Urinary bladder (tissue), 4 donors: ENCODE results near the gene MMP25. TPM values are rescaled to one million over a fixed set of nuclear protein-coding genes. Genes with fewer than 3 reads are reported as not detected.
"Not testable (repeated sequence)": the region's sequence is repeated elsewhere in the genome, so short reads cannot be mapped to it uniquely, and the experiment has no call there.

Experiments
- DNase-seq: peaks from one replicate; pipeline ENCODE4 v3.0.0-alpha.2; 2015; ENCODE audit errors: extremely low spot score
- H3K27ac ChIP-seq: one replicate; pipeline ENCODE4 v1.5.1; 2013; ENCODE audit warnings: low read depth, mild to moderate bottlenecking, moderate library complexity
- H3K36me3 ChIP-seq: one replicate; pipeline ENCODE4 v1.6.1; 2013; ENCODE audit warnings: mild to moderate bottlenecking, moderate library complexity; ENCODE audit not compliant: insufficient read depth
- H3K4me1 ChIP-seq: one replicate; pipeline ENCODE4 v1.6.1; 2013; ENCODE audit warnings: mild to moderate bottlenecking, moderate library complexity; ENCODE audit not compliant: insufficient read depth
- H3K4me3 ChIP-seq: one replicate; pipeline ENCODE4 v1.5.1; 2013; ENCODE audit warnings: low read depth, low read length
- WGBS: extraction: QIAGEN DNeasy Blood & Tissue Kit; methylation state at CpG from one replicate; pipeline ENCODE4 v1.1.7; 2013; 5-methylcytosine and 5-hydroxymethylcytosine counted together
- polyA plus RNA-seq: library from polyadenylated mRNA; stranded (reverse); fragments of 200-250 nt; gene quantifications from one replicate; pipeline ENCODE4 v1.2.3, GENCODE V29; 2013
- total RNA-seq: library from RNA; depleted of rRNA; stranded (reverse); fragments of >200 nt; gene quantifications from one replicate; pipeline ENCODE4 v1.2.3, GENCODE V29; 2014
- donor health status: healthy with polysubstance abuse.
- donor health status: healthy.

The MMP25 gene
- total and polyA plus RNA-seq, 2 donors = 0.32 to 0.82 TPM

GRCh38 chr16:3059723-3060242, 13.4 kb downstream of the MMP25 start:
- H3K4me1 ChIP-seq = no peaks in the 10 kb centered on the region
- 60% methylated on average over 9 of the region's 9 CpGs for WGBS
- no peaks in the 10 kb centered on the region for H3K36me3 ChIP-seq
- H3K27ac ChIP-seq = no peak overlapping the region
- H3K4me3 ChIP-seq = peak overlapping the region; percentile 89
- DNase-seq = no peak

- 64% methylated on average over 14 of the region's 14 CpGs for WGBS
- H3K4me3 ChIP-seq = no peak overlapping the region
Observed at GRCh38 chr16:3060339-3061127, 14.2 kb downstream of the MMP25 start.

DNA sequence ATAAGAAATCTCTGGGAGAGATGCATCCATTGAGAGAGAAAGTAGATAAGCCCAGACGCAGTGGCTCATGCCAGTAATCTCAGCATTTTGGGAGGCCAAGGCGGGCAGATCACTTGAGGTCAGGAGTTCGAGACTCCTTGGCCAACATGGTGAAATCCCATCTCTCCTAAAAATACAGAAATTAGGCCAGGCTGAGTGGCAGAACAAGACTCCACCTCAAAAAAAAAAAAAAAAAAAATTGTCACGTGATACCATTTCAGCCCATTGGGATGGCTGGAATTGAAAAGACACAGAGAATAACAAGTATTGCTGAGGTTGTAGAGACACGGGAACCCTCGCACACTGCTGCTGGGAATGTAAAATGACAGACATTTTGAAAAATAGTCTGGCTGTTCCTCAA, 16.2 kb downstream of the MMP25 start:
- no peak for DNase-seq
- Histone ChIP-seq H3K4me3 (no peak overlapping the region), H3K36me3 (no peaks in the 10 kb centered on the region), H3K4me1 (peaks cover 2% of the 10 kb centered on the region), H3K27ac (no peak overlapping the region)
- WGBS = 84% methylated on average over 6 of the region's 6 CpGs

More at GRCh38 chr16:3060339-3061127, 14.2 kb downstream of the MMP25 start:
- DNase-seq = no peak
- H3K27ac ChIP-seq = no peak overlapping the region
- H3K36me3 ChIP-seq = no peaks in the 10 kb centered on the region
- peaks cover 2% of the 10 kb centered on the region for H3K4me1 ChIP-seq

- WGBS = 92% methylated on average over 8 of the region's 8 CpGs
- no peak for DNase-seq
Observed at GRCh38 chr16:3063625-3064386, 17.4 kb downstream of the MMP25 start.

DNA sequence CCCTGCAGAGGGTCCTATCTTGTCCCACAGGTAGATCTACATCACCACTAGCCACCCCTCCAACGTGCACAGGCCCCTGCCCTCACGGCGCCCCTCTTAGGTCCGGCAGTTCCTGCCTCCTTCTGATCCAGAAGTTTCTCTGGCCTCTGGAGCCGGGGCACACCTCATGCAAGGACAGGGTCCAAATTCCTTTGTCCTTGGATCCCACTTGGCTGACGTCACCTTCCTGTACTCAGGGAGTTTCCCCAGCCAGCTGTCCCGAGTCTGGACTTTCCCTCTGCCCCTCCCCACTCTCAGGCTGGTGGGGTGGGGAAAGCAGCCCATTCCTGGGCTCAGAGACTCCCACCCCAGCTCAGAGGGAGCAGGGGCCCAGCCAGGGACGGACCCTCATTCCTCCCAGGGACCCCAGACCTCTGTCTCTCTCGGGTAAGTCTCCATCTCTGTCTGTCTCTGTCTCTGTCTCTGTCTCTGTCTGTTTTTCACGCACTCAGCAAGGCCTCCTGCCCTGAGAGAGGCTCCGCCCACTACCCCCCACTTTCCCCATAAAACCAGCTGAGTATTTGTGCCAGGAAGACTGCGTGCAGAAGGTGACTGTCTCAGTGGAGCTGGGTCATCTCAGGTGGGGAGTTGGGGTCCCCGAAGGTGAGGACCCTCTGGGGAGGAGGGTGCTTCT, 18.8 kb downstream of the MMP25 start, which contains the start of gene IL32:
Gene IL32, plus strand, starts transcription at position 572 of the 673 bp plus-strand sequence. CDS start 172 bp downstream, outside the sequence.
- WGBS = 49% methylated on average over 13 of the region's 13 CpGs
- Histone ChIP-seq H3K4me1 (peaks cover 2% of the 10 kb centered on the region), H3K4me3 (peak within 1 kb of the TSS; percentile 33), H3K36me3 (no peaks in the 10 kb centered on the region), H3K27ac (no peak within 1 kb of the TSS)
- no peak for DNase-seq

More at GRCh38 chr16:3063625-3064386, 17.4 kb downstream of the MMP25 start:
- no peak overlapping the region for H3K27ac ChIP-seq
- H3K36me3 ChIP-seq = no peaks in the 10 kb centered on the region
- peaks cover 2% of the 10 kb centered on the region for H3K4me1 ChIP-seq
- no peak overlapping the region for H3K4me3 ChIP-seq

GRCh38 chr16:3065742-3066439, 19.5 kb downstream of the MMP25 start:
- 78% methylated on average over 26 of the region's 26 CpGs for WGBS
- H3K27ac ChIP-seq = no peak overlapping the region
- H3K4me3 ChIP-seq = peak overlapping the region; percentile 33
- no peaks in the 10 kb centered on the region for H3K36me3 ChIP-seq
- no peak for DNase-seq
- peaks cover 2% of the 10 kb centered on the region for H3K4me1 ChIP-seq

GRCh38 chr16:3066440-3066748, 20.0 kb downstream of the MMP25 start:
- Histone ChIP-seq H3K36me3 (no peaks in the 10 kb centered on the region), H3K4me3 (peak overlapping the region; percentile 33), H3K27ac (no peak overlapping the region), H3K4me1 (peaks cover 2% of the 10 kb centered on the region)
- WGBS = 91% methylated on average over 7 of the region's 7 CpGs
- DNase-seq = no peak

DNA sequence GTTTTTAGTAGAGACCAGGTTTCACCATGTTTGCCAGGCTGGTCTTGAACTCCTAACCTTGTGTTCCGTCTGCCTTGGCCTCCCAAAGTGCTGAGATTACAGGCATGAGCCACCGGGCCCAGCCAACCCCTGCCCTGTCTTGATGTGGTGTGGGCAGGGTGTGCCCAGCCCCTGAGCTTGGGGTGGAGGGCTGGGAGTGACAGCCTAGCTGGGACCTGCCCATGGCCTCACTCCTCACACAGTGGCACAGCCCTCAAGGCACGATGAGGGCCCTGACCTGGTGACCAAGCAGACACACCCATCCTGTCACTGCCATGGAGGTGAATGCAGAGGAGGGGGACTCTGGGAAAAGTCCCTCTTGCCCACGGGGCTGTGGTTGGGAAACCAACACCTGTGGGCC, 22.1 kb downstream of the MMP25 start:
- Histone ChIP-seq H3K4me3 (no peak overlapping the region), H3K27ac (no peak overlapping the region), H3K36me3 (no peaks in the 10 kb centered on the region), H3K4me1 (peaks cover 2% of the 10 kb centered on the region)
- no peak for DNase-seq
- 67% methylated on average over 4 of the region's 4 CpGs for WGBS

DNA sequence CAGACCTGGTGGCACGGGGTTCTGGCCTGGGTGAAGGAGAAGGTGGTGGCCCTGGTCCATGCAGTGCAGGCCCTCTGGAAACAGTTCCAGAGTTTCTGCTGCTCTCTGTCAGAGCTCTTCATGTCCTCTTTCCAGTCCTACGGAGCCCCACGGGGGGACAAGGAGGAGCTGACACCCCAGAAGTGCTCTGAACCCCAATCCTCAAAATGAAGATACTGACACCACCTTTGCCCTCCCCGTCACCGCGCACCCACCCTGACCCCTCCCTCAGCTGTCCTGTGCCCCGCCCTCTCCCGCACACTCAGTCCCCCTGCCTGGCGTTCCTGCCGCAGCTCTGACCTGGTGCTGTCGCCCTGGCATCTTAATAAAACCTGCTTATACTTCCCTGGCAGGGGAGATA, 22.8 kb downstream of the MMP25 start:
- not testable (repeated sequence) for H3K36me3 ChIP-seq, H3K27ac ChIP-seq, H3K4me3 ChIP-seq, H3K4me1 ChIP-seq, DNase-seq
- 79% methylated on average over 10 of the region's 11 CpGs for WGBS

GRCh38 chr16:3070608-3071111, 24.3 kb downstream of the MMP25 start:
- DNase-seq = no peak
- H3K36me3 ChIP-seq = no peaks in the 10 kb centered on the region
- 83% methylated on average over 9 of the region's 9 CpGs for WGBS
- no peak overlapping the region for H3K4me3 ChIP-seq
- H3K4me1 ChIP-seq = no peaks in the 10 kb centered on the region
- no peak overlapping the region for H3K27ac ChIP-seq

DNA sequence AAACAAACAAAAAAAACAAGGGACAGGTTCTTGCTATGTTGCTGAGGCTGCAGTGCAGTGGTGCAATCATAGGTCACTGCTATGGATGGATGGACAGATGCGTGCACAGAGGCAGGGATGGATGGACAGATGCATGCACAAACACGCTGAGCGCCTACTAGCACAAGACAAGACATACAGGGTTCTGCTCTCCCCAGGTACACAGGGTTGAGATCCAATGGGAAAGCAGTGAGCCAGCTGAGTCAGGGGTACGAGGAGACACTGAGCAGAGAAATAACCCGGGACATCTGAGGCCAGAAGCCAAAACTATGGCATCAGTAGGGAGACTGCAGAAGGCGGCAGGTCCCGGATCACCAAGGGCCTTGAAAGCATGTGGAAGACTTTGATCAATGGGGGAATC, 25.3 kb downstream of the MMP25 start:
- no peaks in the 10 kb centered on the region for H3K36me3 ChIP-seq
- no peak for DNase-seq
- no peak overlapping the region for H3K27ac ChIP-seq
- no peak overlapping the region for H3K4me3 ChIP-seq
- no peaks in the 10 kb centered on the region for H3K4me1 ChIP-seq
- WGBS = 82% methylated on average over 7 of the region's 7 CpGs

DNA sequence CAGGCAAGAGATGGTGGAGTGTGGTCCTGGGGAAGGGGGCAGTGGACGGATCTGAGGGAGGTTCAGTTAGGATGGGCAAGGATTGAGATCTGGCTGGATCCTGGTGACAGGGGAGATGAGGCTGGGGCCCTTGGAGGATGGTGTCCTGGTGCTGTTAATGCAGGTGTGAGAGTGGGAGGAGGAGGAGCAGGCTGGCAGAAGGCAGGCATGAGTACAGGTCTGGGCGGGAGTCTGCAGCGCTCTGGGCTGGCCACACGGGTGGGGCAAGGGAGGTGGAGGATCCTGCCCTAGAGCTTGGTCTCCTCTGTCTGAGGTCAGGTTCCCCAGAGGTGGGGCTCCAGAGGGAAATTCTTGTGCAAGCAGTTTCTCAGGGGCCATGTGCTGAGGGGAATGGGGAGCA, 25.8 kb downstream of the MMP25 start:
- not testable (repeated sequence) for H3K4me3 ChIP-seq, H3K27ac ChIP-seq, DNase-seq, H3K4me1 ChIP-seq, H3K36me3 ChIP-seq
- 64% methylated on average over 3 of the region's 4 CpGs for WGBS
